Measurements from ENCODE around the gene TP53BP2.
"Not testable (repeated sequence)": the region's sequence is repeated elsewhere in the genome, so short reads cannot be mapped to it uniquely, and the experiment has no call there.

TP53BP2 gene

DNA sequence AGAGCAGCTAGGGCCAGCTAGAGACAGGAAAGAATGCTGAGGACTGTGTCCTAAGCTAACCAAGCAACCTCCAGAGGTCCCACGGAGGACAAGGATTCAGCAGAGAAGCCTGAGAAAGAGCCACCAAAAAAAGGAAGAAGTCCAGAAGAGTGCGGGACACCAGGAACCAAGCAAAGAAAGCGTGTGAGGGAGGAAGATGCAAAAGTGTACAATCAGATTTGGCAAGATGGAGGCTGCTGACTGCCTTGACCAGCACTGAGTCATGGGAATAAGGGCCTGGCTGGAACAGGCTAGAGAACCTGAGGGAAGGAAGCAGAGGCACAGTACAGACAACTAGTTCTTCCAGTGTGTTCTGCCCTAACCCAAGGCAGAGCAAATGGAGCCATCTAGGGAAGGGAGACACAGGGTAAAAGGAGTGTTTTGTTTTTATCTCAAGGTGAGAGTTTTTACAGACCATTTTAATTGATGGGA, 18.5 kb downstream of the TP53BP2 start:
- DNase-seq: no peak

DNA sequence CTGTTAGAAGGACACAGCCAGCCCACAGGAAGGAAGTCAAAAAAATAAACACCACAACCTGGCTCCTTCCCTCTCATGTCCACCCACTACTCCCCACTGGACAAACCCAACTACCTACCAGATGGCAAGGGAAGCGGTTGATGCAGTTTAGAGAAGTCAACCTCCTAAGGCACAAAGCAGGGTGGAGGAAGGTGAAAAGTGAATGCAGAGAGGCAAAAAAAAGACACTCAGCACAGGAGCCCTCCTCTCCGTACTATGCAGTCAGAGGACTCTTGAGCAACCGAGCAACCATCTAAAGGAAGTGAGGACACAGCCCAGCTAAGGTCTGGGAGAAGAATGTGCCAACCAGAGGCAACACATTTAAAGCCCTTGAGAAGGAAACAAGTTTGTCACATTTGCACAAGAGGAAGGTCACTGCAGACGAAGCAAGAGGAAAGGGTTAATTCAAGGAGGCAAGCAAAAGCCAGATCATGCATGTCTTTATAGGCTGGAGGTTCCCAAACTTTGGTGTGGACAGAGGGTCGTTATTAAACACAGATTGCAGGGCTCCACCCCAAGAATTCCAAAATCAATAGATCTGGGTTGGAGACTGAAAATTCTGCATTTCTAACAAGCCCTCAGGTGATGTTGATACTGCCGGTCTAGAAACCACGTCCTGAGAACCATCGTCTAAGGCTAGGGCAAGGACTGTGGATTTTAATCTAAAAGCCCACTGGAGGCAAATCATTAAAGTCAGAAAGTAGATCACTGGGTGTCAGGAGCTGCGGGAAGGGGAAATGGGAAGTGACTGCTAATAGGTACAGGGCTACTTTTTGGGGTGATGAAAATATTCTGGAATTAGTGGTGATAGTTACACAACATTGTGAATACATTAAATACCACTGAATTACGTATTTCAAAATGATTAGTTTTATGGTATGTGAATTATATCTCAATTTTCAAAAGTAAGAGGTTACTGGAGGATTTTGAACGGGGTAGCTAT, 19.7 kb downstream of the TP53BP2 start:
- no peak for DNase-seq

DNA sequence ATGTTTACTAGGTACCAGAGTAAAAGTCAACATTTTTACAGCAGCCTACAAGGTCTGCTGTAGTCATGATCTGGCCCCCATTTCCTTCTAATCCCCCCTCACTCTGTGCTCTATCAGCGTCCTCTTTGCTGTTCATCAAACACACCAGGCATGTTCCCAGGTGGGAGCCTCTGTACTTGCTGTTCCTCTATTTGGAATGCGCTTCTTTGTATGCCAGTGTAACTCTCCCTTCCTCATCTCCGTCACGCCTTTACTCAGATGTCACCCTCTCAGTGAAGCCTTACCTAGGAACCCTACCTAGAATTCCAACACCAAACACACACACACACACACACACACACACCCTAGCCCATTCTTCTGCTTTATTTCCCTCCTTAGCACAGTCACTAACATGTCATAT, 21.0 kb downstream of the TP53BP2 start:
- DNase-seq: no peak

DNA sequence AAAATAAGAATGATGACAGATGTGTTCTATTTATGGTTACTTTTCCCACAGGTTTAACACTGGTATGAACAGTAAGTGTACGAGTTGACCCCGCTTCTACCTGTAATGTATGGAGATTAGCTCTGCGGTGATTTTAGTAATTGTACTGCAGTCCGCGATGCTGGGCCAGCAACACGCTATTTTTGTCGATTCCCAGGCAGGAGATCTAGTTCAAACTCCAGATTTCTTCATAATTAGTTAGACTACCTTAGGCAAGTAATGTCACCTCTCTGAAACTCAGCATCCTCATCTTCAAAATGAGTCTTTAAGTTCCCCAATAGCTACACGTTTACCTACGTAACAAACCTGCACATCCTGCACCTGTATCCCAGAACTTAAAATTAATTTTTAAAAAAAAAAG, 21.5 kb downstream of the TP53BP2 start:
- DNase-seq: no peak

DNA sequence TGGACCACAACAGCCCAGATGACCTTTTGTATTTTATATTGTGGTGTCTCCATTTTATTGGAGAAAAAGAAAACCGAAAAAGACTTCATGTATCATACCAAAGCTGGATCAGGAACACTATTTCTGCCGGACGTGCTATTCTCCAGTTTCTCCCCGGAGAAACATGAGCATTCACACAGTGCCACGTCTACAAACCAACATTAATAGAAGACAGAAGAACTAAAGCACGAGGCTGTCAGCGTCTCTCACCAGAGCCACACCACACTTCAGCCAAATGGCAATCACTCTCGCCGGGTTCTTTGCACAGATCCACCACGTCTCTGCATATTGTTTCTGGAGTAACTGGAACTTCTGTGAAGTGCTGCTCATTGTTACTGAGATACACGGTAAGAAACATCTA, 24.8 kb downstream of the TP53BP2 start:
- no peak for DNase-seq

DNA sequence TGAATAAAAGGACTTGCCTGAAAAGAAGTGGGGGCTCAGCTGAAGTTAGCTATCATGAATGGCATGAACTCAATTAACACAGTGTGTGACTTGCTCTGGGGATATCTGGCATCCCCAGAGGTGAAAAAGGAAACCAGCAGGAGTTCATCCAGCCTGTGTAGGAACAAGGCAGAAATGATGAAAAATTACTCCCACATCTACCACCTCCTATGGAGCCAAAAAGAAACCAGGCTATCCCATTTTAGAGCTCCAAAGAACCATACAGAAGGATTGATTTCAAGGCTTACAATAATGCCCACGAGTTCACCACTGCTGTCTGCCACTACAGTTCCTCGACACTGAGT, 25.3 kb downstream of the TP53BP2 start:
- no peak for DNase-seq

DNA sequence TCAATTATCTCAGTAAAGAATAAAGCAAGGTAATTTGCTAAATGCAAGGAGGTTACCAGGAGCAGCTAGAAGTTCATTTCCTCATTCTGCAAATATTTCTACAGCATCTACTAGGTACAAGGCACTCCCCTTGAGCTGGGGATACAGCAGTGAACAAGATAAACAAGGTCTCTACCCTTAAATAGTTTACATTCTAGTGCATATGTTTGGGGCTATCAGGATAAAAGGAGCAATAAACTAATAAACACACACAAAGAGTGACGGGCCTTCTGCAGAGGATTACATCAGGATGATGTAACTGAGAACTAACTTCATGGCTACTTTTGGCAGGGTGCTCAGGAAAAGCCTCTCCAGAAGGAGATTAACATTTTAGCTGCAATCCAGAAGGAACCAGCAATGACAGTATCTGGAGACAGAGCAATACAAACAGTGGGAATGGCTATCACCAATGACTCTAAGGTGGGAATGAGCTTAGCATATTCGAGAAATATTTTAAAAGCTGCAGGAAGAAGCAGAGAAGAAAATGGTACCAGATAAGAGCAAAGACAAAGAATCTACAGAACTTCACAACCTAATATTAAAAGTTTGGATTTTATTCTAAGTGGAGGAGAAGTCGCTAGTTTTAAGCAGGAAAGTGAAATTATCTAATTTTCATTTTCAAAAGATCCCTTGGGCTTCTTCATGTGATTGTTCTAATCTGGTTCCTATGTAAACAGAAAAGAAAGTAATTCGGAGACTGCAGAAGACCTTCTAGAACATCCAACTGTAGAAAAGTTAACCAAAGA, 25.8 kb downstream of the TP53BP2 start:
- no peak for DNase-seq

DNA sequence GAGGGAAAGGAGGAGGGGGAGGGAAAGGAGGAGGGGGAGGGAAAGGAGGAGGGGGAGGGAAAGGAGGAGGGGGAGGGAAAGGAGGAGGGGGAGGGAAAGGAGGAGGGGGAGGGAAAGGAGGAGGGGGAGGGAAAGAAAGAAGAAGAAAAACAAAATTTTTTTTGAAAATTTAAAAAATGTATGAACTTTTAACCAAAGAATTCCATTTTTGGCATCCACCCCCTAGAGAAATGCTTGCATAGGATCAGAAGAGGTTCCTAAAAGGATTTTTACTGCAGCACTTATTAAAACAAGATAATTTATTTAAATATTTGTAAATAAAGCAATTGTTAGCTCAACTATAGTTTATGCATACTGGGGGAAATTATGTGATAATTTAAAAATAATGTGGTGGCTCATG, 28.5 kb downstream of the TP53BP2 start:
- not testable (repeated sequence) for DNase-seq

DNA sequence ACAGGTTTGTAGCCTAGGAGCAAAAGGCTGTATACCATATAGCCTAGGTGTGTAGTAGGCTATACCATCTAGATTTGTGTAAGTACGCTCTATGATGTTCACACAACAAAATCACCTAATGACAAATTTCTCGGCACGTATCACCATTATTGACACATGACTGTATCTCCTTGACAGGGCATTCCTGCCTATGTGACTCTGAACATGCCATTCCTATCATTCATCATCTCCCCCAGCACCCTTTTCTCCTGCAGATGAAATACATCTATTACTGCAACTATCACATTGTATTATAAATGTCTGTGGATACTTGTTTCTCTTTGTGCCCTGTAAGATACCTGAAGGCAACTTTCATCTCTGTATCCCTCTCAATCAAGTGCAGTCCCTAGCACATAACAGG, 29.9 kb downstream of the TP53BP2 start:
- no peak for DNase-seq

DNA sequence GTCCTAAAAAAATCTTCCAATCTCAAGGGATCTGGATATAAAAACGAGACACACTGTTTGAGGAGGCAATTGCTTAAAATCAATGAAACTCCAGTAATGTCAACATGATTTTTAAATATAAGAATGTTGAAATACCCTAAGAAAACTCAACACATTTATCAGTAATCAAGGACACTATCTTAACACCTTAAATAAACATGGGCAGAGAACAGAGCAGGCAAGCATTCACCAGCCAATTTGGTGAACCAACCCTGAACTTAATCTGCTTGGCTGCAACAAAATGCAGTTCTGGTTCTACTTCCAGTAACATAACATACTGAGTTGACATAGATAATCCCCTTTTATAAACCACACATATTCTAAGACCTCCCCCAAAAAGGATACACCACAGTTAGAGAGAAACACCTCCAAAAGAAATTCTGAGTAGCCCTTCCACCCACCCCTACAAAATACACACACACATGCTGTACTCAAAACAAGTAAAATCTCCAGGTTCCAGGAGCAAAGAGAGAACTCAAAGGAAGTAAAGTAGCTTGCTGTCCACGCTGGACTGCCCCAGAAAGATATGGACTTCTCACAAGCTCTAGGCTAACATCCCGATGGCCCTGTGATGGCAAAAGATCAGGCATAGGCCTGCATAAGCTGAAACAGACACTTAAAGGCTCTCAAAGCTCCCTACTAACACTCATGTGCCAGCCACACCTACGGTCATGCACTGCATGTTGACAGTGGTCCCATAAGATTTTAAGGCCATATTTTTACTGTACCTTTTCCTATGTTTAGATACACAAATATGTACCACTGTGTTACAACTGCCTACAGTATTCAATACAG, 30.5 kb downstream of the TP53BP2 start:
- DNase-seq: no peak

DNA sequence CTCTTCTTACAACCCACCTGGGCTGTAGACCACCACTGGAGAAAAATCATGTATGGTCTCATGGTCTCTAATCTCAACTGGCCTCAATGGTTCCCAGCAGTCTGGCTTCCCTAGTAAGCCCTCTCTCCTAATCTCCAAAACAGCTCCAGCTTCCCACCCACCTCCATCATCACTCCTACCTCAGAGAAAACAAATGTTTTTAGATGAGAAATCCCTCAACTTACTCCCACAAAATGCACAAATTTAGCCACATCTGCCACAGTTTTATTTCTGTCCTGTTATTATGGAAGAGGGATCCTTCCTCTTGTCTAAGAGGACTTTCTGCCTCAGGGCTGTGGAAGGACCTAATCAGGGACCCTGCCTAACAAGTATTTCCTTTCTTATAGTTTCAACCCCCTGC, 32.1 kb downstream of the TP53BP2 start:
- DNase-seq: no peak

DNA sequence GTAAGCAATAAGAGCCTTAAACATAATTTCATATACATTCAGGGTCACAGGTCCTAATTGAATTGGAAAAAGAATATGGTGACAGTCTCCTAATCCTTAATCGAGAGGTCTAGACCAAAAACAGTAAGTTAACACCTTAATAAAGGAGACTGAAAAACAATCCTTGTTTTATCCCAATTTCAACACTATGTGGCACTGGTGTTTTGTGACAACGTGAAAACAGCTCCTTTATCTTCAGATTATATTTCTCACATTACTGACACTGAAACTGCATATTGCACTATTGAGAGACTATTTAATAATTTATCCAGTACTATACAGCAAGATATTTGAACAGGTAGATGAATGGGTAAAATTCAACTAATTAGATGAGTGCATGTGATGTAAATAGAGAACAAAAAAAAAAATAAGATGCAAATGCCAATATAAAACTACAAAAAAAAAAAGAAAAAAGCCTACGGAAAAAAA, 34.1 kb downstream of the TP53BP2 start:
- peak; percentile 39 for DNase-seq

DNA sequence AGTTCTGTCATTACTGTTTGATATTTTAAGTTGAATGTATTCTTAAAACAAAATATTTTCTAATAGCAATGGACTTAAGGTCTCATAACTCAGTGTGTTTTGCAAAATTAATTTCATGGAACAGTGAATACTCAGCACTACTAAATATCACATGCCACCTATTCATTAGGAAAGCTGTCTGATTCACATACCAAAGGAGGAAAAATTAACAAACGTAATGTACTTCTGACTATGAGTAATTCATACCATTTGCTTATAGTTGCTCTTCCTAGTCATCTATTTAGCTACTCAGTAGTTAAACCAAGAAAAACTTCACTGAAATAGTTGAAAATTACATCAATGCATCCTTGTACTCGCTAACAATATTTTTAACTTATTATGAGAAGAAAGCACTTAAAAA, 35.2 kb downstream of the TP53BP2 start:
- no peak for DNase-seq

DNA sequence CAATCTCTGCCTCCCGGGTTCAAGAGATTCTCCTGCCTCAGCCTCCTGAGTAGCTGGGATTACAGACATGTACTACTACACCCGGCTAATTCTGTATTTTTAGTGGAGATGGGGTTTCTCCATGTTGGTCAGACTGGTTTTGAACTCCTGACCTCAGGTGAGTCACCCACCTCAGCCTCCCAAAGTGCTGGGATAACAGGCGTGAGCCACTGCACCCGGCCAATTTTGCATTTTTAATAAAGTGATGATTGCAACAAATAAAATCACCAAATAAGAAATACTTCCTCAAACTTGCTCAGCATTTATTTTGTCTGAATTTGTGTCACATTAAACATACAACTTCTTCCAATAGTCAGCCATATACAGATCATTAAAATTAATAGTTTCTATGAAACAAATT, 35.8 kb downstream of the TP53BP2 start:
- not testable (repeated sequence) for DNase-seq

DNA sequence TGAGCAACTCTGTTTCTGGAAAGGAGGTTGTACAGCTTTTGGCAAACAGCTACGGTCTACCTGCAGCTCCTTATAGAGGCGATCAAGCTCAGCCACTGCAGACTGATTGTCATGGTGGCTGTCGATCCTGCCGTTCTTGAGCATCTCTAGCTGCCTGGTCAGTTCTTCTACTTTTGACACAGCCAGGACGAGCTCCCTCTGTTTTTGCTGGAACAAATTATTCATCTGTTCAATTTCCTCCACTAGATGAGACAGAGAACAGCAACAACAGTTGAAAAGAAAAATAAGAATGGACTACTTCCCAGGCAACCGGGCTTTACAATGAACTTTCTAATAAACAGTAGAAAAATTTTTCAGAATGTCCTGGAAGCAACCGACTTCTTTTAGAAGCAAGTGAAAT, 42.5 kb downstream of the TP53BP2 start:
- peak; percentile 68 for DNase-seq

DNA sequence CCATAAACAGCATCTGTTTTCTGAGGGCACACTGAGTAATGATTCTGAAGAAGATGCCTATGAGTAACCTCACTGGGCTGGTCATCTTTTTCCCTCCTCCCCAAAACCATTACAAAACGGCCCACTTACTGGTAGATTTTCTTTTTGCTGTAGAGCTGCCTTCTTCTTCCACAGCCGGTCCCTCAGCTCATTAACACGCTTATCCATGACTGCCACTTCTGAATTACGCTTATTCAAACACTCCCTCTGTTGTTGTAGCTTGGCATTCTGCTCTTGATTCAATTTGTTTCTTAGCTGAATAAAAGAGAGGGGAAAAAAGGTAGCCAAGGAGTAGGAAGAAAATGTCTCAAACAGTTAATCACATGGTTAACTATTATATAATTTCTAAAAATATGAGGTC, 43.1 kb downstream of the TP53BP2 start:
- peak; percentile 86 for DNase-seq

DNA sequence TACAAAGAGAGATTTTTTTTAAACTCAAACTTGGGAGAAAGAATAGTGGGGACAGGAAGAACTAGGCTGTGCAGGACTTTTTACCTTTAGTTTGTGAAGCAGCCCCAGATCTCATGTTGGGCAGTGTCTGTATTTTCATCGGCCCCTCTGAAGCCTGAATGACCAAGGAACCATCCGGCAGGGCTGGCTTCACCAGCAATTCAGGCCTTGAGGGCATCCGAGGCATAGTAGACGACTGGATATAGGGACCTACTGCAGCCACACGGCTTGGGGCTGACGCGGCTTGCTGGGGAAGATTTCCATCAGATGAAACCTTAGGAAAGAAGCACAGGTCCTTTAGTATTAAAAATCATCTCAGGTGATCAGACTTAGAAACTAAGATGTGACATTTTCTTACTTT, 43.7 kb downstream of the TP53BP2 start:
- DNase-seq: peak; percentile 48

DNA sequence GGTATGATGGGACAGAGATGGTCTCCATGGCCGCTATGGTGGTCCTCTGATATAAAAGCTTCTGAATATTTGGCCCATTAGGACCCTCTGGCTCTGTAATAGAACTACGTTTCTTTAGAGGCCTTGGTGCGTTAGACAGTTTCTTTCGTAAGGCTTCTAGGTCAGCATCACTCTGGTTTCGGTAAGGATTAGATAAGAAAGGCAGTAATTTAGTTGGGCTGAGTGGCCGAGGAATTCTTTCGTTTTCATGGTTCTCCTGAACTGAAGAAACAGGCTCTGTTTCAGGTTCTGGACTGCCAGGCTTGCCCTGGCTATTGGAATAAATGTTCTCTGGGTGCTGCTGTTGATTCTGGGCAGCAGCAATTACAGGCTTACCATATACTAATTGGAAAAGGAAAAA, 49.5 kb downstream of the TP53BP2 start:
- peak; percentile 51 for DNase-seq

DNA sequence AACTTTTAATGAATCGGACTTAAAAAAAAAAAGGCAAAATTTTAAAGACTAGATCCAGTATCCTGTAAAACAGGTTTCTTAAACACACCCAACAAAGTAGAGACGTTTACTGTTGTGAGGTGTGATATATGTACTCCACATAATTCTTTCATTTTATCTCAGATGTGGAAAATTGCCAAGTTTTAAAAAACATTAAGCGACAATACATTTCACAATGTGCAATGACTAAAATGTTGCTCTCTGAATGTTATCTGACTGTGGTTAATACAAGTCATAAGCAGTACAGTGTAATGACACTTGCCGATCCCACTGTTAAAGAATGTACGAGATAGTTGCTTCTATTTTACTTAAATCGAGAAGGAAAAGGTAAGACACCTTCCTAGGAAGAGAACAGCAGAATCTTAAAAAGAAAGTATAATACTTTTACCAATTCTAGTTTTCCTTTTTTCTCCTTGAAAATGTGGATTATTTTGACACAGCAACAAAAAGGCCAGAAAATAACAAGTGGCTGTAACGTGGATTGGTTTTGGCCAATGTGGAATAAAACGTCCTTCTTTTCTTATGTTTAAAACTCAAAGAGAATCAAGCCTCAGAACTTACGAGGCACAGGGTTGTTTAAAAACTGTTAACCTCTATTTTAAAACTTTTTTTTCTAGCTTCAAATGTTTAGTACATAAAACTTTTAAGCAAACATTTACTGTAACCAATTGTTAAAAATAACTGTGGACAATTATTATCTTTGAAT, 51.4 kb downstream of the TP53BP2 start:
- DNase-seq: no peak

DNA sequence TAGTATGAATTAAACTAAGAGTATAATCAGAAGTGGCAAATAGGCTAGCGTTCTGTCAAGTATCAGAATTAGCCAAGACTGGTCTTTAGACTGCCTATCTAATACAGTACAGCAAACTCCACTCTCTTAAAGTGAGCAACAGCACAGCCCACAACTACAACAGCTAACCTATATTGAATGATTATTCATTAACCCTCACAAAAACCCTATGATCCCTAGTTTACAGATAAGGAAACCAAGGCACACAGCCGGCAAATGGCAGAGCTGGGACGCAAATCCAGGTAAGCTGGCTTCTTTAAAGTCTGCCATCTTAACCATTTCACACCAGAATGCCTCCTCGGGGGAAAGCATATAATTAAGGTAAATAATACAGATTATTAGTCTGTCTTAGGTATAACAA, 52.0 kb downstream of the TP53BP2 start:
- no peak for DNase-seq

DNA sequence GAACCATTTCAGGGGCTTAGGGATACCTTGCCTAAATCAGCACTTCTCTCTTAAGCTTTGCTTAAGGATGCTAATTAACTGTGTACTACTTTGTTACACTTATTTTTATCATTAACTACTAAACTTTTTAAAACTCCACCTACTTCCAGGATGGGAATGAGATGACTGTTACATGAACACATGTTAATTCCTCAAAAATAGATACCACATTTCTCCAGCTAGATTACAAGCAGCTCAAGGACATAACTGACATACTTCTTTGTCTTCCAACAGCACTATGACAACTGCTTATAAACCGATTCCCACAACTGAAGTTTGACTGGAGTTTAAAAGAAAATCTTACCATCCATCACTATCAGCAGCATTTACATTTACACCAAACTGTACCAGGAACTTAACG, 53.7 kb downstream of the TP53BP2 start:
- no peak for DNase-seq

DNA sequence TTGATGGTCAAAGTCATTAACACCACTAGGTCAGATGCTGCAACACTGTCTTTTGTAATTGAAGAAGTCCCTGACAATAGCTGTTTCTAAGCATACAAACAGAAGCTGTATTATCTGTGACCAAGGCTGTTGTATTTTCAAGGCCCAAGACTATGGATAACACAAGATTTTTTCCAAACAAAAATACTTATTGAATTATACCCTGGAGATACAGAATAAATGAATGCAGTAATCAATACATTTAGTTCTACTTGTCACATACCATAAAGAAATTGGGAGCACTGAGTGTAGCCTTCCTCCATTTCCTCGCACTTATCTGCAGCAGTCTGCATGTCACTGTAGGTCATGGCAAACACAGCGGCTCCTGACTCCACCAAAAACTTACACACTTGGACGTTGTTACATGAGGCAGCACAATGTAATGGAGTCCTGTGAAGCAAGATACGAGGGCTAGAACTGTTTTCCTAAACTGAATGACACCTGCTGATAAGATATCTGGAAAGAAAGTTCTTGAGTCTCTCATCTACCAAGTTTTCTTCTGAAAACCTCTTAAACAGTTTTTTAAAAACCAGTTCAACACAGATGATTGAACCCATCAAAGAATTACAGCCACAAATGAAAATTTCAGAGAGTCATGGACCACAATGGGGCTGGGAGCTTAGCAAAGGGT, 56.9 kb downstream of the TP53BP2 start:
- peak; percentile 50 for DNase-seq

All from midbrain (tissue), 1 donor.